HEK293 (cell line): ENCODE data around the gene SHROOM1.
"Not testable (repeated sequence)": the region's sequence is repeated elsewhere in the genome, so short reads cannot be mapped to it uniquely, and the experiment has no call there.

ENCODE experiments used
- CTCF ChIA-PET: fragments of 350-600 bp; formaldehyde crosslinking; extraction: SDS; loops from one replicate; lab custom pipeline; 2021; ENCODE audit warnings: antibody characterized with exemption; lab: Yijun Ruan, JAX
- POLR2A ChIA-PET: fragments of 300-600 bp; formaldehyde crosslinking; extraction: SDS; loops from one replicate; lab custom pipeline; 2020; ENCODE audit warnings: antibody characterized with exemption, inconsistent platforms; lab: Yijun Ruan, JAX
- H3K27ac ChIP-seq: fragments of 200-500 bp; sonication (Bioruptor generic); 2 replicates; pipeline ENCODE4 v1.5.1; 2014; ENCODE audit warnings: low read depth, low read length, control low read depth, inconsistent platforms; ENCODE audit errors: extremely low read depth
- H3K36me3 ChIP-seq, 2 experiments: fragments of 200-500 bp in 1 of 2; sonication (Bioruptor generic) in 1 of 2; 1 replicate in 1 of 2; 2 replicates in 1 of 2; pipeline ENCODE4 v1.5.1; 2014 to 2017; ENCODE audit warnings: inconsistent platforms in 2 of 2, low read length in 2 of 2; ENCODE audit not compliant: control insufficient read depth in 2 of 2, insufficient read depth in 1 of 2
- H3K4me1 ChIP-seq: fragments of 200-500 bp; sonication (Bioruptor generic); 2 replicates; pipeline ENCODE4 v1.5.1; 2014; ENCODE audit warnings: mild to moderate bottlenecking, low read length, inconsistent platforms; ENCODE audit not compliant: control insufficient read depth, insufficient read depth
- H3K4me3 ChIP-seq: 2 replicates; pipeline ENCODE4 v1.5.1; 2011; ENCODE audit warnings: low read depth, mild to moderate bottlenecking, control low read depth, low read length, moderate library complexity
- H3K9me3 ChIP-seq: fragments of 200-500 bp; sonication (Bioruptor generic); 2 replicates; pipeline ENCODE4 v1.5.1; 2014; ENCODE audit warnings: low read depth, low read length, inconsistent platforms; ENCODE audit not compliant: control insufficient read depth, insufficient read depth
- MYNN ChIP-seq: fragments of 450-650 bp; formaldehyde crosslinking; IDR thresholded peaks from 2 replicates; pipeline ENCODE4 v1.5.1; 2016; ENCODE audit warnings: missing biosample characterization, missing genetic modification characterization, borderline replicate concordance
- MZF1 ChIP-seq: fragments of 450-650 bp; formaldehyde crosslinking; IDR thresholded peaks from 2 replicates; pipeline ENCODE4 v1.5.1; 2017; ENCODE audit warnings: missing biosample characterization, missing genetic modification characterization, borderline replicate concordance
- OSR2 ChIP-seq: fragments of 450-650 bp; formaldehyde crosslinking; IDR thresholded peaks from 2 replicates; pipeline ENCODE4 v1.5.1; 2016; ENCODE audit warnings: missing biosample characterization, missing genetic modification characterization
- SALL2 ChIP-seq: fragments of 450-650 bp; formaldehyde crosslinking; IDR thresholded peaks from 2 replicates; pipeline ENCODE4 v1.5.0; 2017; ENCODE audit warnings: missing biosample characterization, mild to moderate bottlenecking, missing genetic modification characterization, borderline replicate concordance
- TRIM28 ChIP-seq: IDR thresholded peaks from 2 replicates; pipeline ENCODE4 v1.6.1; 2011; ENCODE audit warnings: low read length, control low read depth, borderline replicate concordance
- ZEB2 ChIP-seq: fragments of 450-650 bp; formaldehyde crosslinking; IDR thresholded peaks from 2 replicates; pipeline ENCODE4 v1.5.1; 2016; ENCODE audit warnings: missing biosample characterization, missing genetic modification characterization
- ZNF121 ChIP-seq: fragments of 450-650 bp; formaldehyde crosslinking; IDR thresholded peaks from 2 replicates; pipeline ENCODE4 v1.5.1; 2016; ENCODE audit warnings: missing biosample characterization, missing genetic modification characterization
- ZNF146 ChIP-seq: fragments of 450-650 bp; formaldehyde crosslinking; IDR thresholded peaks from 2 replicates; pipeline ENCODE4 v1.5.1; 2016; ENCODE audit warnings: missing biosample characterization, missing genetic modification characterization
- ZNF2 ChIP-seq: fragments of 450-650 bp; formaldehyde crosslinking; IDR thresholded peaks from 2 replicates; pipeline ENCODE4 v1.5.1; 2016; ENCODE audit warnings: missing biosample characterization, missing genetic modification characterization
- ZNF202 ChIP-seq: fragments of 450-650 bp; formaldehyde crosslinking; IDR thresholded peaks from 2 replicates; pipeline ENCODE4 v1.5.1; 2016; ENCODE audit warnings: missing biosample characterization, missing genetic modification characterization, borderline replicate concordance
- ZNF302 ChIP-seq: fragments of 450-650 bp; formaldehyde crosslinking; IDR thresholded peaks from 2 replicates; pipeline ENCODE4 v1.5.1; 2016; ENCODE audit warnings: missing biosample characterization, missing genetic modification characterization, low read depth
- ZNF335 ChIP-seq: fragments of 450-650 bp; formaldehyde crosslinking; conservative IDR thresholded peaks from 2 replicates; pipeline ENCODE4 v1.5.1; 2016; ENCODE audit warnings: missing biosample characterization, missing genetic modification characterization
- ZNF596 ChIP-seq: fragments of 450-650 bp; IDR thresholded peaks from 2 replicates; pipeline ENCODE4 v1.5.0; 2018; ENCODE audit warnings: missing biosample characterization, mild to moderate bottlenecking, missing genetic modification characterization, moderate library complexity
- ZNF629 ChIP-seq: fragments of 450-650 bp; formaldehyde crosslinking; IDR thresholded peaks from 2 replicates; pipeline ENCODE4 v1.5.1; 2017; ENCODE audit warnings: missing biosample characterization, missing genetic modification characterization
- ZNF677 ChIP-seq: fragments of 450-650 bp; IDR thresholded peaks from 2 replicates; pipeline ENCODE4 v1.5.0; 2018; ENCODE audit warnings: missing biosample characterization, mild to moderate bottlenecking, missing genetic modification characterization, moderate library complexity
- ZNF707 ChIP-seq: fragments of 450-650 bp; formaldehyde crosslinking; IDR thresholded peaks from 2 replicates; pipeline ENCODE4 v1.5.1; 2016; ENCODE audit warnings: missing biosample characterization, missing genetic modification characterization
- TF ChIP-seq, protein P1 (sequence below): fragments of 450-650 bp; formaldehyde crosslinking; IDR thresholded peaks from 2 replicates; pipeline ENCODE4 v1.5.1; 2016; ENCODE audit warnings: missing biosample characterization, missing genetic modification characterization, low read depth
- TF ChIP-seq, protein P2 (sequence below): fragments of 450-650 bp; IDR thresholded peaks from 2 replicates; pipeline ENCODE4 v1.5.1; 2018; ENCODE audit warnings: missing biosample characterization, mild to moderate bottlenecking, missing genetic modification characterization
- TF ChIP-seq, protein P3 (sequence below): fragments of 450-650 bp; formaldehyde crosslinking; IDR thresholded peaks from 2 replicates; pipeline ENCODE4 v1.5.1; 2016; ENCODE audit warnings: missing biosample characterization, missing genetic modification characterization

Gene SHROOM1

DNA sequence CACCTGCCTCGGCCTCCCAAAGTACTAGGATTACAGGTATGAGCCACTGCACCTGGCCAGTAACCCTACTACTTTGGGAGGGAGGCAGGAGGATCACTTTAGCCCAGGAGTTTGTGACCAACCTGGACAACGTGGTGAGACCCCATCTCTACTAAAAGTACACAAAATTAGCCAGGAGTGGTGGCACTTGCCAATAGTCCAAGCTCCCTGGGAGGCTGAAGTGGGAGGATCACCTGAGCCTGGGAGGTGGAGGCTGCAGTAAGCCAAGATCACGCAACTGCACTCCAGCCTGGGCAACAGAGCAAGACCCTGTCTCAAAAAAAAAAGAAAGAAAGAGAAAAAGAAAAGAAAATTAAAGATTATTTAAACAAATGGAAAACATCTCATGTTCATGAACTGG, 25.6 kb upstream of the SHROOM1 start:
- no peaks in the 10 kb centered on the region for H3K9me3 ChIP-seq
- H3K4me3 ChIP-seq = no peak overlapping the region
- CTCF ChIA-PET = interaction anchor here (1.2 kb wide), 1 partner anchor 27 kb away, joined by 3 read pairs; no protein-coding TSS in a partner anchor
- no peaks in the 10 kb centered on the region for H3K36me3 ChIP-seq
- POLR2A ChIA-PET = no interaction called here
- TF ChIP-seq ZNF121 (tag by site-specific recombination) (0 out of 2 replicates have a peak, but pooled peaks have one; percentile 36), ZNF677 (tag by site-specific recombination) (no peak)
- no peak overlapping the region for H3K27ac ChIP-seq
- no peaks in the 10 kb centered on the region for H3K4me1 ChIP-seq

DNA sequence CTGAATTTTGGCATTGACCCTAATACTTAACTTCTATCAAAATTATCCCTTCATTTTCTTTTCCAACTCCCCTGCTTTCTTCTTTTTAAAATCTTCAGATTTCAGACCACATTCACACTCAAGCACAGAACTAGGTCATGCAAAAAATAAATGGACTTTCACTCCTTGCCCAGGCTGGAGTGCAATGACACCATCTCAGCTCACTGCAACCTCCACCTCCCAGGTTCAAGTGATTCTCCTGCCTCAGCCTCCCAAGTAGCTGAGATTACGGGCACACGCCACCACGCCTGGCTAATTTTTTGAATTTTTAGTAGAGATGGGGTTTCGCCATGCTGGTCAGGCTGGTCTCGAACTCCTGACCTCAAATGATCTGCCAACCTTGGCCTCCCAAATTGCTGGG, 24.5 kb upstream of the SHROOM1 start:
- H3K27ac ChIP-seq, H3K4me1 ChIP-seq, H3K9me3 ChIP-seq, H3K4me3 ChIP-seq, H3K36me3 ChIP-seq: not testable (repeated sequence)
- CTCF ChIA-PET = interaction anchor here (0.6 to 0.9 kb wide), 2 partner anchors 9 to 35 kb away, joined by 3 read pairs; no protein-coding TSS in a partner anchor
- POLR2A ChIA-PET = interaction anchor here (0.6 to 1.5 kb wide), 3 partner anchors 9 to 16 kb away, joined by 3 read pairs; partner anchors contain the start of genes GDF9 and UQCRQ

DNA sequence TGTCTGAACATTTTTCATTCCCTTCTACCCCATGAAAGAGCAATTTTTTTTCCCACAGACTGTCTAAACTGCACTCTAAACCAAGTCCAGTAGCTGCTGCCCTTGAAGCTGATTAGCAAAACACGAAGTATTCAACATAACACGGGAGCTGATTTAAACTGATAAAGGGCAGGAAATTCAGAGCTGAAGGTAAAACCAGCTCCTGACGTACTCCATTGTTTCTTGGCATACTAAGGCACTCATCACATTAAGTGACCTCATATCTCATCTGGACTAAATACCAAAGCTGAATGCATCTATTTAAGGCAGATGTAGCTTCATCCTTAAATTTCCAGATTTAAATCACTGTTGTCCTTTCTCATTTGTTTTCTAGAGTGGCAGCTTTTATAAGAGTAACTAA, 23.9 kb upstream of the SHROOM1 start:
- no peak overlapping the region for H3K4me3 ChIP-seq
- TF ChIP-seq TRIM28 = no peak
- TF ChIP-seq, protein P1, sequence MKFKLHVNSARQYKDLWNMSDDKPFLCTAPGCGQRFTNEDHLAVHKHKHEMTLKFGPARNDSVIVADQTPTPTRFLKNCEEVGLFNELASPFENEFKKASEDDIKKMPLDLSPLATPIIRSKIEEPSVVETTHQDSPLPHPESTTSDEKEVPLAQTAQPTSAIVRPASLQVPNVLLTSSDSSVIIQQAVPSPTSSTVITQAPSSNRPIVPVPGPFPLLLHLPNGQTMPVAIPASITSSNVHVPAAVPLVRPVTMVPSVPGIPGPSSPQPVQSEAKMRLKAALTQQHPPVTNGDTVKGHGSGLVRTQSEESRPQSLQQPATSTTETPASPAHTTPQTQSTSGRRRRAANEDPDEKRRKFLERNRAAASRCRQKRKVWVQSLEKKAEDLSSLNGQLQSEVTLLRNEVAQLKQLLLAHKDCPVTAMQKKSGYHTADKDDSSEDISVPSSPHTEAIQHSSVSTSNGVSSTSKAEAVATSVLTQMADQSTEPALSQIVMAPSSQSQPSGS = 0 out of 2 replicates have a peak, but pooled peaks have one; percentile 21
- no peak for TF ChIP-seq ZNF146
- TF ChIP-seq ZEB2 (tag by site-specific recombination) = no peak
- 0 out of 2 replicates have a peak, but pooled peaks have one; percentile 20 for TF ChIP-seq ZNF629 (tag by site-specific recombination)
- TF ChIP-seq OSR2 (tag by site-specific recombination) = peak; percentile 36; the same call in 1 of the 2 replicates
- TF ChIP-seq ZNF707 (tag by site-specific recombination) = no peak
- H3K27ac ChIP-seq = no peak overlapping the region
- no peaks in the 10 kb centered on the region for H3K9me3 ChIP-seq
- no peaks in the 10 kb centered on the region for H3K4me1 ChIP-seq
- ChIA-PET POLR2A (interaction anchor here (0.6 to 1.5 kb wide), 3 partner anchors 10 to 15 kb away, joined by 3 read pairs; partner anchors contain the start of genes GDF9 and UQCRQ), CTCF (interaction anchor here (0.6 to 0.7 kb wide), 2 partner anchors 29 to 189 kb away, joined by 3 read pairs; no protein-coding TSS in a partner anchor)
- H3K36me3 ChIP-seq = no peaks in the 10 kb centered on the region

DNA sequence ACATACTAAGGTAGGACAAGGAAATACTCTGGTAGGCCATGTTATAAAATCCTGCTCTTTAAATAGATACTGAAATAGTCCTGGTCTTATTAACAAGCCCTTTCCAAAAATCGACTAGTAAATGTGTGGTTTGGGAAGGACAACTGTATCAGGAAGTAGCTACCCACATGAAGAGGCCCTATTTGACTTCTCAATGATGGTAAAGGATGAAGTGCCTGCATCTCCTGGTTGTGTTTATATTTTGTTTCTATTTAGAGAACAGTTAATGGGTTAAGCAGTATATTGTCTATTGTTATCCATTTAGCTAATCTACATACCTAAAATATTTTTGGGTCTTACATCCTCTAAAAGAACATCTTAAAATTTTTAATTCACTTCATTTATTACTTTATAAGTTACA, 23.3 kb upstream of the SHROOM1 start:
- Histone ChIP-seq H3K27ac (no peak overlapping the region), H3K4me1 (no peaks in the 10 kb centered on the region)
- TF ChIP-seq ZNF335 (tag by site-specific recombination) = peak; percentile 48; the same call in 1 of the 2 replicates
- TF ChIP-seq, protein P2, sequence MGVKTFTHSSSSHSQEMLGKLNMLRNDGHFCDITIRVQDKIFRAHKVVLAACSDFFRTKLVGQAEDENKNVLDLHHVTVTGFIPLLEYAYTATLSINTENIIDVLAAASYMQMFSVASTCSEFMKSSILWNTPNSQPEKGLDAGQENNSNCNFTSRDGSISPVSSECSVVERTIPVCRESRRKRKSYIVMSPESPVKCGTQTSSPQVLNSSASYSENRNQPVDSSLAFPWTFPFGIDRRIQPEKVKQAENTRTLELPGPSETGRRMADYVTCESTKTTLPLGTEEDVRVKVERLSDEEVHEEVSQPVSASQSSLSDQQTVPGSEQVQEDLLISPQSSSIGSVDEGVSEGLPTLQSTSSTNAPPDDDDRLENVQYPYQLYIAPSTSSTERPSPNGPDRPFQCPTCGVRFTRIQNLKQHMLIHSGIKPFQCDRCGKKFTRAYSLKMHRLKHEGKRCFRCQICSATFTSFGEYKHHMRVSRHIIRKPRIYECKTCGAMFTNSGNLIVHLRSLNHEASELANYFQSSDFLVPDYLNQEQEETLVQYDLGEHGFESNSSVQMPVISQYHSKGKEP (tag by site-specific recombination) = no peak
- TF ChIP-seq, all 188 proteins: peak for 1
- H3K4me3 ChIP-seq = no peak overlapping the region
- H3K9me3 ChIP-seq = no peaks in the 10 kb centered on the region
- POLR2A ChIA-PET = interaction anchor here (1.3 to 1.5 kb wide), 2 partner anchors 10 to 13 kb away, joined by 3 read pairs; partner anchors contain the start of genes GDF9 and UQCRQ
- no peaks in the 10 kb centered on the region for H3K36me3 ChIP-seq
- CTCF ChIA-PET = interaction anchor here (0.6 to 0.7 kb wide), 2 partner anchors 30 to 190 kb away, joined by 3 read pairs; no protein-coding TSS in a partner anchor

DNA sequence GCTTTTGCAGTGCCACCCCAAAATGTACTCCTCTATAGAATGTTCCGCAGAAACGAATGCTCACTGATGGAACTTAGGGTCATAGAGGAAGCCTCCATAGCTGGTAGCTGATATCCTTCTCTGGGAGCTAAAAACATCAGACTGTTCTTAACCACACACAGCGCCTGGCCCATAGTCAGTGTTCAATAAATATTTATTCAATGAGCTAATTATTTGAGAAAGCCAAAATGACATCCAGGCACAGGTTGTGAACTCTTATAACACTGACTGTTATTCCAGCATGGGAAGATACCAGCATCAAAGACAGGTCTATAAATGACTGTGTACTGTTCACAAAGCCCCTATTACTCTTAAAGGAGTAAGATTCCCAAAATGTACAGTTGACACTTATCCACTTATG, 22.9 kb upstream of the SHROOM1 start:
- CTCF ChIA-PET = interaction anchor here (0.6 kb wide), 1 partner anchor 18 kb away, joined by 3 read pairs; no protein-coding TSS in a partner anchor
- Histone ChIP-seq H3K27ac (no peak overlapping the region), H3K4me1 (no peaks in the 10 kb centered on the region), H3K4me3 (no peak overlapping the region), H3K9me3 (no peaks in the 10 kb centered on the region), H3K36me3 (no peaks in the 10 kb centered on the region)
- POLR2A ChIA-PET = no interaction called here
- TF ChIP-seq ZNF2 (tag by site-specific recombination) = no peak
- no peak for TF ChIP-seq ZNF302 (tag by site-specific recombination)
- no peak for TF ChIP-seq ZNF202 (tag by site-specific recombination)
- TF ChIP-seq SALL2 = no peak
- TF ChIP-seq, protein P3, sequence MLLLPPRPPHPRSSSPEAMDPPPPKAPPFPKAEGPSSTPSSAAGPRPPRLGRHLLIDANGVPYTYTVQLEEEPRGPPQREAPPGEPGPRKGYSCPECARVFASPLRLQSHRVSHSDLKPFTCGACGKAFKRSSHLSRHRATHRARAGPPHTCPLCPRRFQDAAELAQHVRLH (tag by site-specific recombination) = no peak
- TF ChIP-seq MZF1 = no peak
- TF ChIP-seq ZNF596 (tag by site-specific recombination) = no peak
- no peak for TF ChIP-seq MYNN (tag by site-specific recombination)
